K562 (cell line): ENCODE measurements around the gene AGO4. TPM values are rescaled to one million over a fixed set of nuclear protein-coding genes. Genes with fewer than 3 reads are reported as not detected.

Experiments
- PTBP1 ChIP-seq: fragments of 200-400 bp; formaldehyde crosslinking; IDR thresholded peaks from 2 replicates; pipeline ENCODE4 v1.6.1; 2017; ENCODE audit warnings: low read depth, low read length
- SRSF9 ChIP-seq: fragments of 200-400 bp; formaldehyde crosslinking; IDR thresholded peaks from 2 replicates; pipeline ENCODE4 v1.6.1; 2017; ENCODE audit warnings: low read depth, low read length, borderline replicate concordance
- ZNF324 ChIP-seq: fragments of 250-450 bp; sonication (Bioruptor Pico); IDR thresholded peaks from 2 replicates; pipeline ENCODE4 v1.4.0; 2020; ENCODE audit warnings: mild to moderate bottlenecking
- ZNF77 ChIP-seq: fragments of 250-450 bp; sonication (Bioruptor Pico); IDR thresholded peaks from 2 replicates; pipeline ENCODE4 v1.5.0; 2020
- polyA plus RNA-seq, 8 experiments: library from polyadenylated mRNA; depleted of rRNA in 4 of 8; stranded (reverse) in 5 of 8; unstranded in 3 of 8; fragments of >200 nt; fragmentation: Nextera tagmentation in 2 of 8; fragmentation: Illumina TruSeq in 1 of 8; extraction: Ambion mirVana in 2 of 8; extraction: Trizol in 1 of 8; gene quantifications; 2 replicates each; pipeline versions ENCODE4 v1.2.1 to v1.2.3, GENCODE V29; 2011 to 2014; ENCODE audit warnings: inconsistent platforms in 1 of 8, missing spikeins in 1 of 8
- total RNA-seq, 7 experiments: library from RNA; depleted of rRNA in 6 of 7; stranded (reverse); fragments of >200 nt in 6 of 7; fragmentation: Illumina TruSeq in 2 of 7; extraction: Trizol in 2 of 7; gene quantifications; 2 replicates each; pipeline versions ENCODE4 v1.2.1 to v1.2.3, GENCODE V29; 2011 to 2021; ENCODE audit warnings: low replicate concordance in 1 of 7
- TF ChIP-seq, protein P1 (sequence below), 2 experiments: fragments of 450-650 bp; IDR thresholded peaks; 2 replicates each; pipeline ENCODE4 v1.6.1; 2016; ENCODE audit warnings: mild to moderate bottlenecking in 2 of 2, borderline replicate concordance in 1 of 2, low read depth in 1 of 2, moderate library complexity in 1 of 2

The AGO4 gene
- total and polyA plus RNA-seq, 9 of the 15 experiments (the other 6 are each of a cell fraction or from before 2014, with no cell fraction given): 1.3 to 10.5 (median 6.5) TPM

DNA sequence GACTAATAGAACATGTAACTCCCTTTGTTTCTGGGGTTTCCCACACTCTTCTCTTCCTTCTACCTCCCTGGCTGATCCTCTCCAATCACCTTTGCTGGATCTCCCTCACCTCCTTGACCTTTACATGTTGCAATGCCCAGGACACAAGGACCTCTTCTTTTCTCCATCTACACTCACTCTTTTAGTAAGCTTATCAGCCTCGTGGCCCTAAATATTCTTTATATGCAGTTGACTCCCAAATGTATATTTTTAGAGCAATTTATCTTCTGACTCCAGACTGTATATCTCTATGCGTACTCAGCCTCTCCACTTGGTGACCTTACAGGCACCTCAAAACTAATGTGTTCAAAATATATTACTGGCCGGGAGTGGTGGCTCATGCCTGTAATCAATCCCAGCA is 19.7 kb upstream of the AGO4 start (continued):
- TF ChIP-seq, protein P1, sequence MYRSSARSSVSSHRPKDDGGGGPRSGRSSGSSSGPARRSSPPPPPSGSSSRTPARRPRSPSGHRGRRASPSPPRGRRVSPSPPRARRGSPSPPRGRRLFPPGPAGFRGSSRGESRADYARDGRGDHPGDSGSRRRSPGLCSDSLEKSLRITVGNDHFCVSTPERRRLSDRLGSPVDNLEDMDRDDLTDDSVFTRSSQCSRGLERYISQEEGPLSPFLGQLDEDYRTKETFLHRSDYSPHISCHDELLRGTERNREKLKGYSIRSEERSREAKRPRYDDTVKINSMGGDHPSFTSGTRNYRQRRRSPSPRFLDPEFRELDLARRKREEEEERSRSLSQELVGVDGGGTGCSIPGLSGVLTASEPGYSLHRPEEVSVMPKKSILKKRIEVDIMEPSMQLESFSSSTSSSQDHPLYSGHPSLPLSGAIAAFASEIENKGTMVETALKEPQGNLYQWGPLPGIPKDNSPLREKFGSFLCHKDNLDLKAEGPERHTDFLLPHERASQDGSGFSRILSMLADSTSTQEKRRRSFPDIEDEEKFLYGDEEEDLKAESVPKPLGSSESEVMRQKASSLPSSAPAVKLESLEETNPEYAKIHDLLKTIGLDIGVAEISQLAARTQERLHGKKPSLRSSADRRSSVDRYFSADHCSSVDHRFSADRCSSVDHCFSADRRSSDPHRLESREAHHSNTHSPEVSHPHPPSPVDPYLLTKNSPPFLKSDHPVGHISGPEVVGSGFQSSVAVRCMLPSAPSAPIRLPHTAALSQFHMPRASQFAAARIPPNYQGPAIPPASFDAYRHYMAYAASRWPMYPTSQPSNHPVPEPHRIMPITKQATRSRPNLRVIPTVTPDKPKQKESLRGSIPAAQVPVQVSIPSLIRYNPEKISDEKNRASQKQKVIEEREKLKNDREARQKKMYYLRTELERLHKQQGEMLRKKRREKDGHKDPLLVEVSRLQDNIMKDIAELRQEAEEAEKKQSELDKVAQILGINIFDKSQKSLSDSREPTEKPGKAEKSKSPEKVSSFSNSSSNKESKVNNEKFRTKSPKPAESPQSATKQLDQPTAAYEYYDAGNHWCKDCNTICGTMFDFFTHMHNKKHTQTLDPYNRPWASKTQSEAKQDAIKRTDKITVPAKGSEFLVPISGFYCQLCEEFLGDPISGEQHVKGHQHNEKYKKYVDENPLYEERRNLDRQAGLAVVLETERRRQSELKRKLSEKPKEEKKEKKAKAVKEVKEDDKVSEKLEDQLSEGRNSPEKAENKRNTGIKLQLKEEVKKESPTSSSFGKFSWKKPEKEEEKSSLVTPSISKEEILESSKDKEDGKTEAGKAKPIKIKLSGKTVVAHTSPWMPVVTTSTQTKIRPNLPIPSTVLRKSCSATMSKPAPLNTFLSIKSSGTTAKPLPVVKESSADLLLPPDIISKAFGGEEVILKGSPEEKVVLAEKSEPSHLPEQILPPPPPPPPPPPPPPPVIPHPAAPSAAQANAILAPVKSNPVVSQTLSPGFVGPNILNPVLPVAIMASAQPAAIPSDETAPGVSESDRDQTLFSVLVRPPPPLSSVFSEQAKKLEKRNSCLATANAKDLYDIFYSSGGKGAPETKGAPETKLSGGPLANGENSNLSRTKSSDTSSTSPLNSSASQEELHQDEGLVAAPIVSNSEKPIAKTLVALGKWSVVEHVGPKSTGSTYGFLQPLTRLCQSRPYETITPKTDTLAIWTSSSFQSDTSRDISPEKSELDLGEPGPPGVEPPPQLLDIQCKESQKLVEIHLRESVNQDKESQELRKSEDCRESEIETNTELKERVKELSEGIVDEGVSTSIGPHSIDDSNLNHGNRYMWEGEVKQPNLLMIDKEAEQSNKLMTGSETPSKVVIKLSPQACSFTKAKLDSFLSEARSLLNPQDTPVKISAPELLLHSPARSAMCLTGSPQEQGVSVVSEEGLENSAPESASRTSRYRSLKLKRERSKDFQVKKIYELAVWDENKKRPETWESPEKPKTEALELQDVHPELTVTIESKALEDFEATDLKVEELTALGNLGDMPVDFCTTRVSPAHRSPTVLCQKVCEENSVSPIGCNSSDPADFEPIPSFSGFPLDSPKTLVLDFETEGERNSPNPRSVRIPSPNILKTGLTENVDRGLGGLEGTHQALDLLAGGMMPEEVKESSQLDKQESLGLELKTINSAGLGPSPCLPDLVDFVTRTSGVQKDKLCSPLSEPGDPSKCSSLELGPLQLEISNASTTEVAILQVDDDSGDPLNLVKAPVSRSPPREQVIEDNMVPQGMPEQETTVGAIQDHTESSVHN (IDR thresholded peaks at IDR 0.05; ENCODE audit: borderline replicate concordance in 1 of 2, low read depth in 1 of 2): no peak
- TF ChIP-seq ZNF324 (no peak), PTBP1 (no peak), SRSF9 (no peak), ZNF77 (CRISPR knock-in tag) (no peak)
